Epithelial cell of proximal tubule (primary cell): ENCODE measurements around the gene FERMT3. TPM values are rescaled to one million over a fixed set of nuclear protein-coding genes. Genes with fewer than 3 reads are reported as not detected.
A peak's percentile ranks its signal among the peaks of the same experiment; 100 is the strongest.

Experiments used
- DNase-seq: peaks from one replicate; pipeline ENCODE4 v3.0.0-alpha.2; 2011; ENCODE audit warnings: low read depth
- H3K4me3 ChIP-seq: 2 replicates; pipeline ENCODE4 v1.5.1; 2011; ENCODE audit warnings: low read depth, mild to moderate bottlenecking, low read length
- total RNA-seq: library from RNA; depleted of rRNA; stranded (reverse); fragments of >200 nt; gene quantifications from 2 replicates; pipeline ENCODE4 v1.2.3, GENCODE V29; 2015
- TF ChIP-seq, protein P1 (sequence below): conservative IDR thresholded peaks from 2 replicates; pipeline ENCODE4 v1.5.1; 2012; ENCODE audit warnings: low read depth, mild to moderate bottlenecking, low read length

Gene FERMT3
- total RNA-seq, 1 donor from 2014 or later = 0.29 TPM

- H3K4me3 ChIP-seq = peak within 1 kb of the TSS; percentile 95
- DNase-seq = no peak
- TF ChIP-seq, protein P1, sequence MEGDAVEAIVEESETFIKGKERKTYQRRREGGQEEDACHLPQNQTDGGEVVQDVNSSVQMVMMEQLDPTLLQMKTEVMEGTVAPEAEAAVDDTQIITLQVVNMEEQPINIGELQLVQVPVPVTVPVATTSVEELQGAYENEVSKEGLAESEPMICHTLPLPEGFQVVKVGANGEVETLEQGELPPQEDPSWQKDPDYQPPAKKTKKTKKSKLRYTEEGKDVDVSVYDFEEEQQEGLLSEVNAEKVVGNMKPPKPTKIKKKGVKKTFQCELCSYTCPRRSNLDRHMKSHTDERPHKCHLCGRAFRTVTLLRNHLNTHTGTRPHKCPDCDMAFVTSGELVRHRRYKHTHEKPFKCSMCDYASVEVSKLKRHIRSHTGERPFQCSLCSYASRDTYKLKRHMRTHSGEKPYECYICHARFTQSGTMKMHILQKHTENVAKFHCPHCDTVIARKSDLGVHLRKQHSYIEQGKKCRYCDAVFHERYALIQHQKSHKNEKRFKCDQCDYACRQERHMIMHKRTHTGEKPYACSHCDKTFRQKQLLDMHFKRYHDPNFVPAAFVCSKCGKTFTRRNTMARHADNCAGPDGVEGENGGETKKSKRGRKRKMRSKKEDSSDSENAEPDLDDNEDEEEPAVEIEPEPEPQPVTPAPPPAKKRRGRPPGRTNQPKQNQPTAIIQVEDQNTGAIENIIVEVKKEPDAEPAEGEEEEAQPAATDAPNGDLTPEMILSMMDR = no peak
These were observed 40.6 kb downstream of the FERMT3 start, which contains the start of gene PPP1R14B for GRCh38 chr11:64246871-64247728. TSS of gene PPP1R14B (minus strand) at chr11:64246943. CDS start at chr11:64246673, 270 bp downstream.

- H3K4me3 ChIP-seq = peak overlapping the region; percentile 90
- no peak for DNase-seq
- TF ChIP-seq, protein P1 = no peak
These were observed 41.4 kb downstream of the FERMT3 start for GRCh38 chr11:64247729-64248531.

GRCh38 chr11:64248578-64248977, 42.1 kb downstream of the FERMT3 start:
- DNase-seq = no peak

DNA sequence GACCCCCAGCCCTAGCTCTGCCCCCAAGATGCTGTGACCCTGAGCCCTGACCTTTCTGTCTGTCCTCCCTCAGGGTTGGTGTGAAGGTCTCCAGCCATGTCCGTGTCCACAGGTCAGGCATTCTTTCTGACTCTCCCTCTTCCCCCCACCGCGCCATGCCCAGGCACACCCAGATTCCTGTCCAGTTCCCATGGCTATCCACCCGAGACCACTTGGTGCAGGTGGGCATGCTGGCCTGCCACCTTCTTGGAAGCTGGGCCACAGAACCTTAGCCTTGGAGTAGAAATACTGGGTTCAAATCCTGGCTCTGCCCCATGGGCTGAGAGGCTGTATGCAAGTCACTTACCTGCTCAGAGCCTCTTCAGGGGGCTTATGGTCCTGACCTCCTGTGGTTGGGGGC, 42.5 kb downstream of the FERMT3 start:
- TF ChIP-seq, protein P1 = no peak
- H3K4me3 ChIP-seq = no peak overlapping the region
- DNase-seq = no peak

More at GRCh38 chr11:64248578-64248977, 42.1 kb downstream of the FERMT3 start:
- TF ChIP-seq, protein P1 = no peak
- no peak overlapping the region for H3K4me3 ChIP-seq

DNA sequence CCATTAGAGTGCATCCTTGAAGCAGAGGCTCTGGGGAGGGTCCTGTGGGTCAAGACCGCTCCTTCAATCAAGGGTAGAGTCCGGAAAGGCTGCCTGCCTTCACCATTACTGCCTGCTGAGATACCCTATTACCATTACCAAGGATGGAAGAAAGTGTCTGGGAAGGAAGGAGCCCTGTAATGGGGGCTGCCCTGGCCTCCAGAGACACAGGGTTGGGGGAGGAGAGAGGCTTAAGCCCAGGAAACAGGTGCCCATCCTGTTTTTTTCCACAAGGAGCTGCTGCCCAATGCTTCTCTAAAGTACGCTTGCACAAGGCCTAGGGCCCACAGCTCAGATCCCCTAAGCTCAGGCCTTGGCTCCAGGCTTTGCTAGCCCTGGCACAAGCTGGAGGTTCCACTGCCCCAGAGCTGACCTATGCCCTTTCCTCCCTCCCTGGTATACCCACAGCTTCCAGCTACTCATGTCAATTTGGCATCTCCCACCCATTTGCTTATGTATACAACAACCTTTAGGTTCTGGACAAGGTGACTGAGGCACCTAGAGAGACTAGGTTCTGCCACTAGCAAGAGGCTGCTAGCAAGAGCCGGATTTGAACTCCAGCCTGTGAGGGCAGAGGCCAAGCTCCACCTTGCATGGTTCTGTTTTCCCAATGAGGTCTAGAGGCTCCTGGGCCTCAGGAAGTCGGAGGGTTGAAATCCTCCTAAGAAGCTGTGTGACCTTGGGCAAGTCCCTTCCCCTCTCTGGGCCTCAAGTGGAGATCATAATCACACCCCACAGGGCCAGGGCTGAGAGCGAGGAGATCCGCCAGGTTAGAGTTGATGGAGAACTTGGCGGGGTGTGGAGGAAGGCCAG, 43.3 kb downstream of the FERMT3 start:
- TF ChIP-seq, protein P1 = no peak
- no peak overlapping the region for H3K4me3 ChIP-seq
- DNase-seq = no peak

DNA sequence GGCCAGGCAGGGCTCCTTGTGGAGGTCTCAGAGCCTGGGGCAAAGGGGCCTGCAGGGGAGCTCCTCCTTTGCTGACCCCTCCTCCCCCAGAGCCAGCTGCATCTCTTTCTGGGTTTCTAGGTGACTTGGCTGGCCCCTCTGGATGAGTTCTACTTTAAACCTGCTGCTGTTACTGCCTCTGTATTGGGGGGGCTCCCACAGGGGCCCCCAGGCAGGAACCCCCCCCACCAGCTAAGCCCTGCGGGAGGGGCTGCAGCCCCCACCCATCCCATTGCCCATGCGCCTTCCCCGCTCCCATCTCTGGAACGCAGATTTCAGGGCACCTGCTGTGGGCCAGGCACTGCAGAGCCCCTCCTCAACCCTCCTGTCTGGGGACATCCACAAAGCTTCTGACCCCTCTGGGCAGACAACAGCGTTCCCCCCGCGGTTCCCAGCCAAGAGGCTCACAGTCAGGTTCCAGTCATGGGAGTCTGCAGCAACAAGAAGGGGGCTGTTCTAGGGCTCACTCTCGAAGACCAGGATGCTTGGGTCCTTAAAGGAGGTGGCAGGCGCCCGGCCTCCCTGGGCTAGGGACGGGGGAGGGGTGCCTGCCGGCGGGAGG, 44.0 kb downstream of the FERMT3 start:
- DNase-seq = no peak
- TF ChIP-seq, protein P1 = no peak

More for the DNA sequence above, 44.0 kb downstream of the FERMT3 start:
- H3K4me3 ChIP-seq = peak overlapping the region; percentile 95
